Measurements from ENCODE around the gene MRFAP1L1. TPM values are rescaled to one million over a fixed set of nuclear protein-coding genes. Genes with fewer than 3 reads are reported as not detected.

MRFAP1L1 gene
- total and polyA plus RNA-seq, 9 of the 15 experiments (the other 6 are each of a cell fraction or from before 2014, with no cell fraction given) = 37.6 to 111 (median 83.8) TPM

- TF ChIP-seq MGA (IDR thresholded peaks at IDR 0.05) (peak; percentile 51; the same call in 1 of the 2 replicates), DPF2 (IDR thresholded peaks at IDR 0.05) (peak; percentile 44; the same call in 1 of the 2 replicates), ZNF133 (CRISPR knock-in tag; IDR thresholded peaks at IDR 0.05) (no peak), NR2C1 (IDR thresholded peaks at IDR 0.05) (no peak), NR2C1 (tag; IDR thresholded peaks at IDR 0.05) (0 out of 2 replicates have a peak, but pooled peaks have one; percentile 43), ILF3 (IDR thresholded peaks at IDR 0.05; ENCODE audit: borderline replicate concordance) (no peak), NCOA4 (IDR thresholded peaks at IDR 0.05; ENCODE audit: partially characterized antibody) (no peak), BDP1 (IDR thresholded peaks at IDR 0.05; ENCODE audit: insufficient read depth, insufficient read length) (no peak), TOE1 (IDR thresholded peaks at IDR 0.05; ENCODE audit: borderline replicate concordance) (no peak), TOE1 (CRISPR knock-in tag; IDR thresholded peaks at IDR 0.05; ENCODE audit: borderline replicate concordance, low read depth) (no peak), TRIM25 (IDR thresholded peaks at IDR 0.05; ENCODE audit: borderline replicate concordance) (no peak), ZNF592 (IDR thresholded peaks at IDR 0.05) (peak; percentile 65)
Observed at GRCh38 chr4:6703786-6704185, 5.9 kb downstream of the MRFAP1L1 start (continued).
